Lung (tissue), 13 donors: ENCODE results near the gene SETD1A. TPM values are rescaled to one million over a fixed set of nuclear protein-coding genes. Genes with fewer than 3 reads are reported as not detected.
A peak's percentile ranks its signal among the peaks of the same experiment; 100 is the strongest.

Experiments
- ATAC-seq: fragments of 200-7000 bp; cut with Tn5 transposase; one replicate; pipeline ENCODE4 v1.9.1; 2020; ENCODE audit warnings: moderate number of reproducible peaks; ENCODE audit not compliant: insufficient read depth, low FRiP score
- DNase-seq, 3 donors: peaks; one replicate each; pipeline ENCODE4 v3.0.0-alpha.2; 2013 to 2017
- H3K27ac ChIP-seq, 2 donors: one replicate each; pipeline ENCODE4 v1.5.1; 2013; ENCODE audit warnings: mild to moderate bottlenecking in 2 of 2, moderate library complexity in 2 of 2, control low read depth in 1 of 2, inconsistent platforms in 1 of 2, low read depth in 1 of 2, low read length in 1 of 2
- H3K27me3 ChIP-seq, 3 donors: one replicate each; pipeline ENCODE4 v1.5.1; 2013; ENCODE audit warnings: low read length in 2 of 3; ENCODE audit not compliant: control insufficient read depth in 3 of 3, insufficient read depth in 3 of 3
- H3K36me3 ChIP-seq, 4 donors: one replicate each; pipeline ENCODE4 v1.5.1; 2013; ENCODE audit warnings: low read length in 4 of 4, mild to moderate bottlenecking in 1 of 4, moderate library complexity in 1 of 4; ENCODE audit not compliant: control insufficient read depth in 4 of 4, insufficient read depth in 4 of 4
- H3K4me1 ChIP-seq, 5 donors: one replicate each; pipeline ENCODE4 v1.5.1; 2013; ENCODE audit warnings: low read length in 5 of 5, mild to moderate bottlenecking in 2 of 5, moderate library complexity in 1 of 5; ENCODE audit not compliant: control insufficient read depth in 5 of 5, insufficient read depth in 5 of 5
- H3K4me3 ChIP-seq: one replicate; pipeline ENCODE4 v1.5.1; 2013; ENCODE audit warnings: mild to moderate bottlenecking, control low read depth, moderate library complexity
- H3K9ac ChIP-seq, 2 donors: one replicate each; pipeline ENCODE4 v1.5.1; 2013; ENCODE audit warnings: low read length in 2 of 2, control low read depth in 1 of 2; ENCODE audit not compliant: insufficient read depth in 1 of 2
- H3K9me3 ChIP-seq, 4 donors: one replicate each; pipeline ENCODE4 v1.5.1; 2013; ENCODE audit warnings: low read length in 3 of 4, mild to moderate bottlenecking in 1 of 4, moderate library complexity in 1 of 4; ENCODE audit not compliant: control insufficient read depth in 4 of 4, insufficient read depth in 3 of 4
- CTCF ChIP-seq: IDR thresholded peaks from 2 replicates; pipeline ENCODE4 v1.5.1; 2012; ENCODE audit warnings: mild to moderate bottlenecking; ENCODE audit errors: control extremely low read depth, extremely low read depth
- WGBS, 2 donors: extraction: QIAGEN DNeasy Blood & Tissue Kit; methylation state at CpG; one replicate each; pipeline ENCODE4 v1.1.7; 2013; 5-methylcytosine and 5-hydroxymethylcytosine counted together
- polyA plus RNA-seq, 2 donors: library from polyadenylated mRNA; stranded (reverse); fragments of 200-250 nt; gene quantifications; one replicate each; pipeline ENCODE4 v1.2.1, GENCODE V29; 2013
- small RNA-seq: library from RNA; depleted of rRNA; stranded (forward); fragments of <200 nt; gene quantifications from one replicate; pipeline ENCODE3, GENCODE V24; 2014; ENCODE audit warnings: low replicate concordance
- total RNA-seq, 2 donors: library from RNA; depleted of rRNA in 1 of 2; stranded (reverse); fragments of >200 nt in 1 of 2; gene quantifications; one replicate each; pipeline ENCODE4 v1.2.1, GENCODE V29; 2014 to 2021
- donor health status: control.
- donor health status: control.
- donor health status: Bipolar disorder and iron deficiency.
- donor health status: healthy.
- donor health status: DM: yes; HTN: yes; CAD: no.

SETD1A gene
- total and polyA plus RNA-seq, 4 donors, result 7.4 to 22.0 (median 10.9) TPM

- Histone ChIP-seq H3K36me3 (peaks cover 0 to 9% (median 5%) of the 10 kb centered on the region in 4 donors), H3K27ac (no peak overlapping the region), H3K27me3 (no peaks in the 10 kb centered on the region), H3K4me3 (no peak overlapping the region), H3K9me3 (no peaks in the 10 kb centered on the region), H3K4me1 (peaks cover 4 to 12% (median 9%) of the 10 kb centered on the region in 5 donors), H3K9ac (no peak overlapping the region)
- WGBS, 2 donors, result 86 to 93% methylated on average over 4 of the region's 4 CpGs
- no peak for TF ChIP-seq CTCF
- ATAC-seq (no peak), DNase-seq (no peak)
Observed at GRCh38 chr16:31031276-31031675, 73.7 kb downstream of the SETD1A start.

GRCh38 chr16:31032736-31033708, 75.5 kb downstream of the SETD1A start, which contains the start of gene STX4:
STX4 (plus strand) TSS chr16:31033558; CDS start chr16:31033806, 248 bp downstream.
- peak; percentile 93 for ATAC-seq

GRCh38 chr16:31033709-31034492, 76.3 kb downstream of the SETD1A start:
- Histone ChIP-seq H3K4me3 (peak overlapping the region; percentile 98), H3K27me3 (no peaks in the 10 kb centered on the region), H3K4me1 (peaks cover 4 to 12% (median 9%) of the 10 kb centered on the region in 5 donors), H3K27ac (peak overlapping the region; percentile 90 to 97), H3K9me3 (no peaks in the 10 kb centered on the region), H3K9ac (peak overlapping the region in 1 of 2 donors; percentile 64), H3K36me3 (peaks cover 0 to 18% (median 12%) of the 10 kb centered on the region in 4 donors)
- no peak for TF ChIP-seq CTCF
- WGBS, 2 donors, result 0 to 1% methylated on average over 47 of the region's 47 CpGs
- ATAC-seq, result peak; percentile 79
- DNase-seq, result peak; percentile 86 to 89 (median 87)

More at GRCh38 chr16:31032736-31033708, 75.5 kb downstream of the SETD1A start, which contains the start of gene STX4:
- Histone ChIP-seq H3K4me1 (peaks cover 4 to 12% (median 9%) of the 10 kb centered on the region in 5 donors), H3K27ac (peak within 1 kb of the TSS; percentile 94 to 97), H3K36me3 (peaks cover 0 to 10% (median 9%) of the 10 kb centered on the region in 4 donors), H3K9me3 (no peaks in the 10 kb centered on the region), H3K4me3 (peak within 1 kb of the TSS; percentile 98), H3K9ac (peak within 1 kb of the TSS; percentile 64 to 90), H3K27me3 (no peaks in the 10 kb centered on the region)
- 0 to 1% methylated on average over 72 to 75 of the region's 75 CpGs for WGBS, 2 donors
- peak; percentile 98 to 99 (median 99) for DNase-seq
- no peak for TF ChIP-seq CTCF

Small RNAs within 50 kb of the gene (small RNA-seq; reads per million reads assigned to genes)
- not detected for gene AC135048.1

Other genes starting within 250 kb of the SETD1A start
- 10 to 100 TPM; 12.2 to 35.2 TPM for gene PHKG2, start 209.3 kb upstream of the SETD1A start, total RNA-seq
- gene PHKG2, start 209.3 kb upstream of the SETD1A start, polyA plus RNA-seq, result 10 to 100 TPM; 28.1 to 37.4 TPM
- gene CFAP119, start 195.7 kb upstream of the SETD1A start, total RNA-seq, result 10 to 100 TPM in 1 of 2 donors, 1 to 10 TPM in 1; 7.3 to 29.5 TPM
- 10 to 100 TPM; 13.8 to 19.7 TPM for gene CFAP119, start 195.7 kb upstream of the SETD1A start, polyA plus RNA-seq
- gene RNF40, start 195.4 kb upstream of the SETD1A start, total RNA-seq, result 100 to 1,000 TPM in 1 of 2 donors, 10 to 100 TPM in 1; 77.6 to 103 TPM
- 10 to 100 TPM; 54.1 to 80.4 TPM for gene RNF40, start 195.4 kb upstream of the SETD1A start, polyA plus RNA-seq
- 10 to 100 TPM; 10.1 to 16.3 TPM for gene ZNF629, start 170.5 kb upstream of the SETD1A start, total RNA-seq
- gene ZNF629, start 170.5 kb upstream of the SETD1A start, polyA plus RNA-seq, result 1 to 10 TPM; 5.7 to 8.0 TPM
- gene BCL7C, start 63.7 kb upstream of the SETD1A start, total RNA-seq, result 10 to 100 TPM; 25.7 to 30.9 TPM
- gene BCL7C, start 63.7 kb upstream of the SETD1A start, polyA plus RNA-seq, result 10 to 100 TPM; 18.2 to 51.8 TPM
- 1 to 10 TPM; 4.7 to 9.8 TPM for gene CTF1, start 61.1 kb upstream of the SETD1A start, total RNA-seq
- gene CTF1, start 61.1 kb upstream of the SETD1A start, polyA plus RNA-seq, result 1 to 10 TPM; 3.3 to 5.6 TPM
- gene FBXL19, start 34.2 kb upstream of the SETD1A start, total RNA-seq, result 10 to 100 TPM; 10.6 to 17.3 TPM
- 10 to 100 TPM; 10.3 to 15.8 TPM for gene FBXL19, start 34.2 kb upstream of the SETD1A start, polyA plus RNA-seq
- gene ORAI3, start 8.7 kb upstream of the SETD1A start, total RNA-seq, result 10 to 100 TPM; 23.9 to 27.4 TPM
- 10 to 100 TPM; 20.2 to 23.3 TPM for gene ORAI3, start 8.7 kb upstream of the SETD1A start, polyA plus RNA-seq
- gene HSD3B7, start 27.5 kb downstream of the SETD1A start, total RNA-seq, result 10 to 100 TPM in 1 of 2 donors, 1 to 10 TPM in 1; 6.2 to 34.5 TPM
- gene HSD3B7, start 27.5 kb downstream of the SETD1A start, polyA plus RNA-seq, result 10 to 100 TPM; 20.2 to 21.1 TPM
- gene STX1B, start 52.9 kb downstream of the SETD1A start, total RNA-seq, result under 1 TPM; 0.17 to 0.64 TPM
- under 1 TPM; 0.33 to 0.49 TPM for gene STX1B, start 52.9 kb downstream of the SETD1A start, polyA plus RNA-seq
- 10 to 100 TPM; 41.6 to 81.1 TPM for gene STX4, start 75.8 kb downstream of the SETD1A start, total RNA-seq
- 10 to 100 TPM; 90.4 to 98.3 TPM for gene STX4, start 75.8 kb downstream of the SETD1A start, polyA plus RNA-seq
- gene ZNF668, start 116.5 kb downstream of the SETD1A start, total RNA-seq, result 10 to 100 TPM in 1 of 2 donors, 1 to 10 TPM in 1; 4.0 to 13.2 TPM
- gene ZNF668, start 116.5 kb downstream of the SETD1A start, polyA plus RNA-seq, result 10 to 100 TPM; 10.7 TPM
- gene ZNF646, start 116.7 kb downstream of the SETD1A start, total RNA-seq, result 10 to 100 TPM; 12.7 to 20.5 TPM
- 10 to 100 TPM in 1 of 2 donors, 1 to 10 TPM in 1; 8.4 to 12.2 TPM for gene ZNF646, start 116.7 kb downstream of the SETD1A start, polyA plus RNA-seq
- gene PRSS53, start 131.2 kb downstream of the SETD1A start, total RNA-seq, result 1 to 10 TPM; 1.4 to 2.2 TPM
- 1 to 10 TPM; 1.6 to 2.3 TPM for gene PRSS53, start 131.2 kb downstream of the SETD1A start, polyA plus RNA-seq
- 10 to 100 TPM; 49.4 to 74.3 TPM for gene VKORC1, start 137.0 kb downstream of the SETD1A start, total RNA-seq
- gene VKORC1, start 137.0 kb downstream of the SETD1A start, polyA plus RNA-seq, result 100 to 1,000 TPM in 1 of 2 donors, 10 to 100 TPM in 1; 66.8 to 118 TPM
- 10 to 100 TPM; 20.3 to 47.6 TPM for gene BCKDK, start 150.6 kb downstream of the SETD1A start, total RNA-seq
- gene BCKDK, start 150.6 kb downstream of the SETD1A start, polyA plus RNA-seq, result 10 to 100 TPM; 16.2 to 61.8 TPM
- 10 to 100 TPM; 53.0 to 68.2 TPM for gene KAT8, start 159.9 kb downstream of the SETD1A start, total RNA-seq
- gene KAT8, start 159.9 kb downstream of the SETD1A start, polyA plus RNA-seq, result 10 to 100 TPM; 53.5 to 73.2 TPM
- 100 to 1,000 TPM in 1 of 2 donors, 10 to 100 TPM in 1; 84.4 to 127 TPM for gene PRSS8, start 178.0 kb downstream of the SETD1A start, total RNA-seq
- gene PRSS8, start 178.0 kb downstream of the SETD1A start, polyA plus RNA-seq, result 10 to 100 TPM; 83.2 to 95.3 TPM
- gene PRSS36, start 192.3 kb downstream of the SETD1A start, total RNA-seq, result 1 to 10 TPM in 1 of 2 donors, under 1 TPM in 1; 0.43 to 4.2 TPM
- gene PRSS36, start 192.3 kb downstream of the SETD1A start, polyA plus RNA-seq, result 1 to 10 TPM; 2.6 to 3.6 TPM
- 100 to 1,000 TPM; 110 to 272 TPM for gene FUS, start 222.4 kb downstream of the SETD1A start, total RNA-seq
- gene FUS, start 222.4 kb downstream of the SETD1A start, polyA plus RNA-seq, result 100 to 1,000 TPM; 237 to 248 TPM
- gene PYCARD, start 245.0 kb downstream of the SETD1A start, total RNA-seq, result 10 to 100 TPM; 24.1 to 77.8 TPM
- gene PYCARD, start 245.0 kb downstream of the SETD1A start, polyA plus RNA-seq, result 100 to 1,000 TPM in 1 of 2 donors, 10 to 100 TPM in 1; 62.3 to 119 TPM